GM10266 (cell line): Measurements from ENCODE around the gene ENTPD8.

ENCODE experiments used
- DNase-seq: peaks from one replicate; pipeline ENCODE4 v3.0.0; 2012; ENCODE audit errors: extremely low spot score
- TF ChIP-seq, protein P1 (sequence below): IDR thresholded peaks from 2 replicates; pipeline ENCODE4 v1.5.1; 2012; ENCODE audit warnings: mild to moderate bottlenecking, low read depth; ENCODE audit not compliant: control insufficient read depth, insufficient read depth; ENCODE audit errors: missing control alignments

The ENTPD8 gene

DNA sequence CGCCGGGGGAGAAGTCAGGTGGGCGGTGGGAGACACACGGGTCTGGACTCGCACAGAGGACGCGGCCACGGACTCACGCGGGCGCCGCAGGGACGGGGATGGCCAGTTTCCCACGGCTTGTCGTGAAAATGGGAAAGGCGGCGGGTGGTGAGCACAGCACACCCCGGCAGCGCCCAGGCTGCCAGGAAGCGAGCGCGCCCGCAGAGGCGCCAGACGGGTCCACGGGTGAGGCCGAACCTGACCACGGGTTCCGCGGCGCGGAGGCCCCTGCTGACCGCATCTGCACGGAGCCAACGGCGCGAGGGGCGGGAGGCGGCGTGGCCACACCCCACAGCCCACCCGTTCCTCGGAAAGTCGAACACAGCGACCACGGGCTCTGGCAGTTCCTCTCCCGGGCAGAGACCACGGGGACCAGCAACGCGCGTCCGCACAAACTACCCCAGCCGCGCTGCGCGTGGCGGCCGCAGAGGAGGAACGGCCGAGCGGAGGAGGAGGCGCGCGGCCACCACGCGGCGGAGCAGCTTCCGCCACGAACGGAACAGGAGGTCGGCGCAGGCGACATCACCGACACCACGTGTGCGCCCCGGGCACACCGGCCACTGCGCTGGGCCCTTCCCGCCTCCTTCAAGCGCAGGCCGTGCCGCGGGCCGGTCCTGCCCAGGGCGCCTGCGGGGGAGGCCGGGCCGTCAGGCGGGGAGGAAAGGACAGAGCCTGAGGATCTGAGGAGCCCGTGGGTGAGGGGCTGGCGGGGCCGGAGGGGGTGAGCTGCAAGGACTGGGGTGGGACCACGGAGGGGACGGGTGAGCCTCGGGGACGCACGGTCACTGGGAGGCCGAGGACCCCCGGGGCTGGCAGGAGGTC is 23.8 kb downstream of the ENTPD8 start:
- TF ChIP-seq, protein P1, sequence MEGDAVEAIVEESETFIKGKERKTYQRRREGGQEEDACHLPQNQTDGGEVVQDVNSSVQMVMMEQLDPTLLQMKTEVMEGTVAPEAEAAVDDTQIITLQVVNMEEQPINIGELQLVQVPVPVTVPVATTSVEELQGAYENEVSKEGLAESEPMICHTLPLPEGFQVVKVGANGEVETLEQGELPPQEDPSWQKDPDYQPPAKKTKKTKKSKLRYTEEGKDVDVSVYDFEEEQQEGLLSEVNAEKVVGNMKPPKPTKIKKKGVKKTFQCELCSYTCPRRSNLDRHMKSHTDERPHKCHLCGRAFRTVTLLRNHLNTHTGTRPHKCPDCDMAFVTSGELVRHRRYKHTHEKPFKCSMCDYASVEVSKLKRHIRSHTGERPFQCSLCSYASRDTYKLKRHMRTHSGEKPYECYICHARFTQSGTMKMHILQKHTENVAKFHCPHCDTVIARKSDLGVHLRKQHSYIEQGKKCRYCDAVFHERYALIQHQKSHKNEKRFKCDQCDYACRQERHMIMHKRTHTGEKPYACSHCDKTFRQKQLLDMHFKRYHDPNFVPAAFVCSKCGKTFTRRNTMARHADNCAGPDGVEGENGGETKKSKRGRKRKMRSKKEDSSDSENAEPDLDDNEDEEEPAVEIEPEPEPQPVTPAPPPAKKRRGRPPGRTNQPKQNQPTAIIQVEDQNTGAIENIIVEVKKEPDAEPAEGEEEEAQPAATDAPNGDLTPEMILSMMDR = no peak
- peak; percentile 73 for DNase-seq

DNA sequence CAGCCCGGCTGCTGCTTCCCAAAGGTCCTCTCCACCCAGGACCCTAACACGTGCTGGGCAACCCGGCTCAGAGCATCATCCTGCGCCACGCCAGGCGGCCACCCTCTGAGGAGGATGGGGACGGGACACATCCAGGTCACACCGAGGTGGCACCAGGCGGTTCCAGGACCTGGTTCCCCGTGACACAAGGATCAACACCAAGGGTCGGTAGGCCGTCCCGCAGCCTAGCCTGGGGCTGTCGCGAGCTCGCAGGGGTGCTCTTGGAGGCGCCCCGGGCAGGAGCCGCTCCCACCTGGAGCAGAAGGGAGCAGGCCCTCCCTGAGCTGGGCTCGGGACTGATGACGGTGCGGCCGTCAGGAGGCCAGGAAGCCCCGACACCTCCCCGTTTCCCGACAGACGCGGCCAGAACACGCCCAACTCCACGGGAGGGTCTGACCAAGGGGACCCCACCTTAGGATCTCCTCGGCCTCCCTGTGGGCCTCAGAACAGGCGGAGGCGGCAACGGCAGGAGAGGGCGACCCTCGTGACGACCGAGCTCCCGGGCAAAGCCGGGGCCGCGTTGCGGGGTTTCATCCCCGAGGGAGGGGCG is 24.5 kb downstream of the ENTPD8 start:
- TF ChIP-seq, protein P1 = no peak

DNA sequence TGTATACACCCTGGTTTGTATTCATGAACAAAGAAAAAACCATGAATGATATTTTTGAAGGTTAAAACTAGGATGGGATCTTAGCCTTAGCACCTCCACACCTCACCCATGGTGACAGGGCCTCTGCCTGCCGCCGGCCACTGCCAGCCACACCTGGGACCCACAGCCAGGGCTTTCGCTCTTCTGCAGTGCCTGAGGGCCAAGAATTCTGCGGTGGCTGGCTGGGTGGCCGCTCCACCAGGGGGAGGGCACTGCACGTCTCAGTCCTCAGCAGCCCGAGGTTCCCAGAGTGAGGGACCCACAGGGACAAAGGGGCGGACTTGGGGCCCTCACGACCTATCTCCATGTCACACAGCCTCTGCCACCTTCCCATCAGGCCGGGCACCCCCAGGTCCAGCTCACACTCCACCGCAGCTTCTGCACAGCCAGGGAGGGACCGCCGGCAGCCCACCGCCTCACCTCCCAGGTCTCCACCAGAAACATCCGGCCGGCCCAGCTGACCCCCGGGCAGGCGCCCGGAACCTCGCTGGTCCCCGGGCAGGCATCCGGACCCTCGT is 25.1 kb downstream of the ENTPD8 start:
- DNase-seq = no peak
- TF ChIP-seq, protein P1 = no peak

More for the DNA sequence above, 24.5 kb downstream of the ENTPD8 start:
- DNase-seq = no peak

DNA sequence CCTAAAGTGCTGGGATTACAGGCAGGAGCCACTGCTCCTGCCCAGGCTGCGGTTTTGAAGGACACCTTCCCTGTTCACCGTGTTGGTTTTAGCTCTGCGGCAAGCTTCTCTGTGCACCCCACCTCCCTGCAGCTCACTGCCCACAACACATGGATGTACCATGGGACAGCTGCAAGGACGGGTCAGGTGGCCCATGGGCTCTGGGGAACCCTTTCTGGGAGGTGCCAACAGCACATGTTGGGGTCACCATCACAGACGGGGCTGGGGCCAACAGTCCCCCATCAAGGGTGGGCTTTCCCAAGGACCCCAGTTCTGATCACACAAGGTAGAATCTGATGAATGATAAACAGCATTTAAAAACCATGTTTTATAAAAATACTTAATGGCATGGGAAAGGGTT is 25.7 kb downstream of the ENTPD8 start:
- DNase-seq = no peak
- TF ChIP-seq, protein P1 = no peak

DNA sequence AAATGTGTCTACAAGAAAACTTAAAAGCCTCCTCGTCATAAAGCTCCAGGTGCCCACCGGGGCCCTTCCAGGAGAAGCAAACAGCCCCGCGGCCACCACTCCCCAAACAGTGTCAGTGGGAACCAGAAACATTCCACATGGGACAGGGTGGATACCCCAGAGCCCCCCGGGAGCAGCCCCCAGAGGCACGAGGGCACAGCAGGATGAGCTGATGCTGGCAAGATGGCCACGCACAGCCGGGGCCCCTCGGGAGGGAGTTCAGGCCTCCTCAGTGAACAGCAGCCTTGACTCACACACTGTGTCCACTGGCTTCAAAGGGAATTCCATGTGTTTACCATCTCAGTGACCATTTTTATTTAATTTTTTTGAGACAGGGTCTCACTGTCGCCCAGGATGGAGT is 28.7 kb downstream of the ENTPD8 start:
- TF ChIP-seq, protein P1 = no peak
- DNase-seq = no peak

DNA sequence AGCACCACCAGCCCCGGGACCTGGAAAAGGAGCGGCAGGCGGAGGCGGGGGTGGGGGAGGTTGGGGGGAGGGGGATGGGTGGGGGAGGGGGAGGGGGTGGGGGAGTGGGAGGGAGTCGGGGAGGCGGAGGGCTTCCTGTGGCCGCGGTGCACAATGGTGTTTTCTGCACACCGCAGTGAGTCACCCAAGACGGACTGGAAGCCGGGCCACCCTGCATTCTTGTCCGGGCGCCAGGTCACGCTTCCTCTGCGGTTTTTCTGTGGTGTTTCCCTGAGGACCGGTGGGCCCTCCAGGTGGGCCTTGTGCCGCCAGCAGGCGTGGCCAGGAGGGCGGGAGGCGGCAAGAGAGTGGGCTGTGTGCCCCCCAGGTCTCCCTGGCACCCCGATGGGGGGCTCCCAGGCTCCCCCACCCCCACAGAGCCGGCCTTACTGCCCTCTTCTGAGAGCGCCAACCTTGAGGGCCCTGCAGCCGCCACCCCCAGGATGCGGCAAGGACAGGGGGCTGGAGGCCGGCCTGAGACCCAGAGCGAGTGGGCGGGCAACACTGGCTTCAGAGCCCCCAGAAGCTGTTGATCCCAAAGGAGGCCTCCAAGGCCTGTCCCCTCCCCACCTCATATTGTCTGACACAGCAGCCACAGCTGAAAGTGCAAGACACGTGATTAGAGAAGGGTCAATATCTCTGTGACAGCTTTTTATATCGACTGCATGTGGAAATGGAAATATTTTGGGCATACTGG is 29.3 kb downstream of the ENTPD8 start:
- TF ChIP-seq, protein P1 = no peak

DNA sequence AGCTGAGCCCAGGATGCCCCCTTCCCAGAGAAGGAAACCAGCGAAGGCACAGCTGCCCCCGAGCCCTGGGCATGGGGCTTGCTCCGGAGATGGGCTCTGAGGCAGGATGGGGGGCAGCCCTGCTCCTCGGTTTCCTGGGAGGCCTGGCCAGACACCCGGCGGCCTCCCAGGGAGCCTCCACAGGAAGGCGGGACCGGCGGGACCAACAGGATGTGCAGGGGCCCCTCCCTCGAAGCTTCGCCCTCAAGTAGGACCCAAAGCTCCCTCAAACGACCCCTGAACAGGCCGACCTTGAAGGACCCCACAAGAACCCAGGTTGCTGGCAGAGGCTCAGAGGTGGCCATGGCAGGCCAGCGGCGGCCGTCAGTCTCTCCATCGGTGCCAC is 29.9 kb downstream of the ENTPD8 start:
- DNase-seq = no peak
- TF ChIP-seq, protein P1 = no peak

More for the DNA sequence above, 29.3 kb downstream of the ENTPD8 start:
- peak; percentile 85 for DNase-seq
